Fibroblast of skin of left quadriceps (primary cell): Measurements from ENCODE around the gene CYP11A1.
"Not testable (repeated sequence)": the region's sequence is repeated elsewhere in the genome, so short reads cannot be mapped to it uniquely, and the experiment has no call there.

Experiments
- DNase-seq, 2 experiments: peaks; one replicate each; pipeline ENCODE4 v3.0.0-alpha.2; 2013; ENCODE audit warnings: low read depth in 2 of 2

Gene CYP11A1

GRCh38 chr15:74374648-74375302 lies 7.3 kb upstream of the CYP11A1 start:
- no peak for DNase-seq

- peak in 1 of 2 experiments; percentile 66 for DNase-seq
These were observed 6.5 kb upstream of the CYP11A1 start for GRCh38 chr15:74373731-74374647.

GRCh38 chr15:74373056-74373650 lies 5.7 kb upstream of the CYP11A1 start:
- no peak for DNase-seq

GRCh38 chr15:74370471-74370870 lies 3.0 kb upstream of the CYP11A1 start:
- DNase-seq, result no peak

GRCh38 chr15:74369756-74370155 lies 2.3 kb upstream of the CYP11A1 start:
- DNase-seq, result no peak

GRCh38 chr15:74369084-74369745 lies 1.8 kb upstream of the CYP11A1 start:
- no peak for DNase-seq

- DNase-seq, result no peak
These were observed 675 bp upstream of the CYP11A1 start for GRCh38 chr15:74368121-74368520.

- no peak for DNase-seq
These were observed 1.6 kb downstream of the CYP11A1 start for GRCh38 chr15:74365598-74366445.

- DNase-seq, result no peak
These were observed 2.4 kb downstream of the CYP11A1 start for GRCh38 chr15:74364936-74365597.

GRCh38 chr15:74362482-74362881 lies 5.0 kb downstream of the CYP11A1 start:
- no peak for DNase-seq

- not testable (repeated sequence) for DNase-seq
These were observed 6.6 kb downstream of the CYP11A1 start for GRCh38 chr15:74360855-74361254.

- not testable (repeated sequence) for DNase-seq
These were observed 8.1 kb downstream of the CYP11A1 start for GRCh38 chr15:74359376-74359775.

- DNase-seq, result not testable (repeated sequence)
These were observed 9.9 kb downstream of the CYP11A1 start for GRCh38 chr15:74357514-74357913.

- not testable (repeated sequence) for DNase-seq
These were observed 11.4 kb downstream of the CYP11A1 start for GRCh38 chr15:74356050-74356449.

- not testable (repeated sequence) for DNase-seq
These were observed 13.5 kb downstream of the CYP11A1 start for GRCh38 chr15:74353992-74354391.

GRCh38 chr15:74352393-74352910 lies 15.0 kb downstream of the CYP11A1 start:
- DNase-seq, result no peak

- DNase-seq, result no peak
These were observed 15.8 kb downstream of the CYP11A1 start for GRCh38 chr15:74351670-74352069.

GRCh38 chr15:74350295-74351275 lies 16.9 kb downstream of the CYP11A1 start:
- no peak for DNase-seq

GRCh38 chr15:74349241-74349778 lies 18.1 kb downstream of the CYP11A1 start:
- DNase-seq, result no peak
